GM23248 (cell line): ENCODE measurements around the gene TM9SF1.

Experiments used
- EZH2 ChIP-seq: fragments of 200-600 bp; sonication (generic); IDR thresholded peaks from 2 replicates; pipeline ENCODE4 v1.6.1; 2018; ENCODE audit warnings: antibody characterized with exemption, mild to moderate bottlenecking; ENCODE audit not compliant: insufficient read depth, poor library complexity, severe bottlenecking
- EZH2phosphoT487 ChIP-seq: fragments of 200-600 bp; sonication (generic); IDR thresholded peaks from 2 replicates; pipeline ENCODE4 v1.6.1; 2018; ENCODE audit warnings: antibody characterized with exemption, moderate library complexity, mild to moderate bottlenecking, low read depth; ENCODE audit not compliant: insufficient read depth

GRCh38 chr14:24207625-24208024 is 12.4 kb upstream of the TM9SF1 start:
- TF ChIP-seq EZH2 (no peak), EZH2phosphoT487 (no peak)
